ENCODE measurements around the gene PLEKHJ1. TPM values are rescaled to one million over a fixed set of nuclear protein-coding genes. Genes with fewer than 3 reads are reported as not detected.

The PLEKHJ1 gene
- total and polyA plus RNA-seq, 2 of the 13 experiments (the other 11 are each of a cell fraction or from before 2014, with no cell fraction given), result 70.5 to 130 TPM

GRCh38 chr19:2270157-2270422 lies 34.0 kb upstream of the PLEKHJ1 start (continued):
- TF ChIP-seq, protein P1, sequence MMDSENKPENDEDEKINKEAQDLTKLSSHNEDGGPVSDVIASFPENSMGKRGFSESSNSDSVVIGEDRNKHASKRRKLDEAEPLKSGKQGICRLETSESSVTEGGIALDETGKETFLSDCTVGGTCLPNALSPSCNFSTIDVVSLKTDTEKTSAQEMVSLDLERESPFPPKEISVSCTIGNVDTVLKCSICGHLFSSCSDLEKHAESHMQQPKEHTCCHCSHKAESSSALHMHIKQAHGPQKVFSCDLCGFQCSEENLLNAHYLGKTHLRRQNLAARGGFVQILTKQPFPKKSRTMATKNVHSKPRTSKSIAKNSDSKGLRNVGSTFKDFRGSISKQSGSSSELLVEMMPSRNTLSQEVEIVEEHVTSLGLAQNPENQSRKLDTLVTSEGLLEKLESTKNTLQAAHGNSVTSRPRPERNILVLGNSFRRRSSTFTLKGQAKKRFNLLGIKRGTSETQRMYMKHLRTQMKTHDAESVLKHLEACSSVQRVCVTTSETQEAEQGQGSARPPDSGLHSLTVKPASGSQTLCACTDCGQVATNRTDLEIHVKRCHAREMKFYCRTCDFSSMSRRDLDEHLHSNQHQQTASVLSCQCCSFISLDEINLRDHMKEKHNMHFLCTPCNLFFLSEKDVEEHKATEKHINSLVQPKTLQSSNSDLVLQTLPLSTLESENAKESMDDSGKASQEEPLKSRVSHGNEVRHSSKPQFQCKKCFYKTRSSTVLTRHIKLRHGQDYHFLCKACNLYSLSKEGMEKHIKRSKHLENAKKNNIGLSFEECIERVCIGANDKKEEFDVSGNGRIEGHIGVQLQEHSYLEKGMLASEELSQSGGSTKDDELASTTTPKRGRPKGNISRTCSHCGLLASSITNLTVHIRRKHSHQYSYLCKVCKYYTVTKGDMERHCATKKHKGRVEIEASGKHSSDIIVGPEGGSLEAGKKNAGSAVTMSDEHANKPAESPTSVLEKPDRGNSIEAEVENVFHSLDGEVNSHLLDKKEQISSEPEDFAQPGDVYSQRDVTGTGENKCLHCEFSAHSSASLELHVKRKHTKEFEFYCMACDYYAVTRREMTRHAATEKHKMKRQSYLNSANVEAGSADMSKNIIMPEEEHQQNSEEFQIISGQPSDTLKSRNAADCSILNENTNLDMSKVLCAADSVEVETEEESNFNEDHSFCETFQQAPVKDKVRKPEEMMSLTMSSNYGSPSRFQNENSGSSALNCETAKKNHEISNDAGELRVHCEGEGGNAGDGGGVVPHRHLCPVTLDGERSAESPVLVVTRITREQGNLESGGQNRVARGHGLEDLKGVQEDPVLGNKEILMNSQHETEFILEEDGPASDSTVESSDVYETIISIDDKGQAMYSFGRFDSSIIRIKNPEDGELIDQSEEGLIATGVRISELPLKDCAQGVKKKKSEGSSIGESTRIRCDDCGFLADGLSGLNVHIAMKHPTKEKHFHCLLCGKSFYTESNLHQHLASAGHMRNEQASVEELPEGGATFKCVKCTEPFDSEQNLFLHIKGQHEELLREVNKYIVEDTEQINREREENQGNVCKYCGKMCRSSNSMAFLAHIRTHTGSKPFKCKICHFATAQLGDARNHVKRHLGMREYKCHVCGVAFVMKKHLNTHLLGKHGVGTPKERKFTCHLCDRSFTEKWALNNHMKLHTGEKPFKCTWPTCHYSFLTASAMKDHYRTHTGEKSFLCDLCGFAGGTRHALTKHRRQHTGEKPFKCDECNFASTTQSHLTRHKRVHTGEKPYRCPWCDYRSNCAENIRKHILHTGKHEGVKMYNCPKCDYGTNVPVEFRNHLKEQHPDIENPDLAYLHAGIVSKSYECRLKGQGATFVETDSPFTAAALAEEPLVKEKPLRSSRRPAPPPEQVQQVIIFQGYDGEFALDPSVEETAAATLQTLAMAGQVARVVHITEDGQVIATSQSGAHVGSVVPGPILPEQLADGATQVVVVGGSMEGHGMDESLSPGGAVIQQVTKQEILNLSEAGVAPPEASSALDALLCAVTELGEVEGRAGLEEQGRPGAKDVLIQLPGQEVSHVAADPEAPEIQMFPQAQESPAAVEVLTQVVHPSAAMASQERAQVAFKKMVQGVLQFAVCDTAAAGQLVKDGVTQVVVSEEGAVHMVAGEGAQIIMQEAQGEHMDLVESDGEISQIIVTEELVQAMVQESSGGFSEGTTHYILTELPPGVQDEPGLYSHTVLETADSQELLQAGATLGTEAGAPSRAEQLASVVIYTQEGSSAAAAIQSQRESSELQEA (CRISPR knock-in tag; IDR thresholded peaks at IDR 0.05; ENCODE audit: not compliant biosample characterization), result no peak
- TF ChIP-seq ZNF773 (CRISPR knock-in tag; IDR thresholded peaks at IDR 0.05; ENCODE audit: borderline replicate concordance) (no peak), ELF4 (CRISPR knock-in tag; IDR thresholded peaks at IDR 0.05; ENCODE audit: borderline replicate concordance) (no peak), ZNF557 (CRISPR knock-in tag; IDR thresholded peaks at IDR 0.05) (no peak), PHF8 (CRISPR knock-in tag; IDR thresholded peaks at IDR 0.05) (peak; percentile 4; the same call in 1 of the 2 replicates), ZNF574 (CRISPR knock-in tag; IDR thresholded peaks at IDR 0.05) (0 out of 2 replicates have a peak, but pooled peaks have one; percentile 6), ZNF292 (CRISPR knock-in tag; IDR thresholded peaks at IDR 0.05; ENCODE audit: borderline replicate concordance, low read depth) (no peak), SP5 (CRISPR knock-in tag; IDR thresholded peaks at IDR 0.05; ENCODE audit: borderline replicate concordance, low read depth) (no peak), ZNF362 (CRISPR knock-in tag; IDR thresholded peaks at IDR 0.05; ENCODE audit: borderline replicate concordance) (no peak), SIN3A (IDR thresholded peaks at IDR 0.05; ENCODE audit: borderline replicate concordance, low read depth, low read length) (0 out of 2 replicates have a peak, but pooled peaks have one; percentile 10), ZNF777 (CRISPR knock-in tag; IDR thresholded peaks at IDR 0.05) (peak; percentile 44; the same call in 1 of the 2 replicates), RELA (CRISPR knock-in tag; IDR thresholded peaks at IDR 0.05) (no peak), YY1 (IDR thresholded peaks at IDR 0.05; ENCODE audit: insufficient read depth, insufficient replicate concordance, low read depth, low read length) (no peak), HNRNPK (IDR thresholded peaks at IDR 0.05; ENCODE audit: low read depth, low read length, poor library complexity, severe bottlenecking) (peak; percentile 35)
